ENCODE data around the gene CPNE9.

- TF ChIP-seq EZH2phosphoT487 (conservative IDR thresholded peaks at IDR 0.05; ENCODE audit: low read length) (no peak), CTCF (IDR thresholded peaks at IDR 0.05; ENCODE audit: insufficient read depth, low read length, poor library complexity, severe bottlenecking) (no peak)
These were observed 47.2 kb downstream of the CPNE9 start for GRCh38 chr3:9750556-9751411.

Data from SU-DHL-6 (cell line).